HEK293 (cell line): ENCODE results near the gene HDAC7.

Experiments
- CTCF ChIA-PET: fragments of 350-600 bp; formaldehyde crosslinking; extraction: SDS; loops from one replicate; lab custom pipeline; 2021; ENCODE audit warnings: antibody characterized with exemption; lab: Yijun Ruan, JAX
- POLR2A ChIA-PET: fragments of 300-600 bp; formaldehyde crosslinking; extraction: SDS; loops from one replicate; lab custom pipeline; 2020; ENCODE audit warnings: antibody characterized with exemption, inconsistent platforms; lab: Yijun Ruan, JAX
- H3K27ac ChIP-seq: fragments of 200-500 bp; sonication (Bioruptor generic); 2 replicates; pipeline ENCODE4 v1.5.1; 2014; ENCODE audit warnings: low read depth, low read length, control low read depth, inconsistent platforms; ENCODE audit errors: extremely low read depth
- H3K36me3 ChIP-seq, 2 experiments: fragments of 200-500 bp in 1 of 2; sonication (Bioruptor generic) in 1 of 2; 1 replicate in 1 of 2; 2 replicates in 1 of 2; pipeline ENCODE4 v1.5.1; 2014 to 2017; ENCODE audit warnings: inconsistent platforms in 2 of 2, low read length in 2 of 2; ENCODE audit not compliant: control insufficient read depth in 2 of 2, insufficient read depth in 1 of 2
- H3K4me1 ChIP-seq: fragments of 200-500 bp; sonication (Bioruptor generic); 2 replicates; pipeline ENCODE4 v1.5.1; 2014; ENCODE audit warnings: mild to moderate bottlenecking, low read length, inconsistent platforms; ENCODE audit not compliant: control insufficient read depth, insufficient read depth
- H3K4me3 ChIP-seq: 2 replicates; pipeline ENCODE4 v1.5.1; 2011; ENCODE audit warnings: low read depth, mild to moderate bottlenecking, control low read depth, low read length, moderate library complexity
- H3K9me3 ChIP-seq: fragments of 200-500 bp; sonication (Bioruptor generic); 2 replicates; pipeline ENCODE4 v1.5.1; 2014; ENCODE audit warnings: low read depth, low read length, inconsistent platforms; ENCODE audit not compliant: control insufficient read depth, insufficient read depth
- IKZF3 ChIP-seq: fragments of 450-650 bp; IDR thresholded peaks from 2 replicates; pipeline ENCODE4 v1.5.0; 2018; ENCODE audit warnings: missing biosample characterization, mild to moderate bottlenecking, missing genetic modification characterization, moderate library complexity
- SCRT2 ChIP-seq: fragments of 450-650 bp; formaldehyde crosslinking; IDR thresholded peaks from 2 replicates; pipeline ENCODE4 v1.5.1; 2016; ENCODE audit warnings: missing biosample characterization, missing genetic modification characterization
- ZBTB10 ChIP-seq: fragments of 450-650 bp; formaldehyde crosslinking; IDR thresholded peaks from 2 replicates; pipeline ENCODE4 v1.5.1; 2016; ENCODE audit warnings: missing biosample characterization, missing genetic modification characterization
- ZBTB48 ChIP-seq: fragments of 450-650 bp; formaldehyde crosslinking; IDR thresholded peaks from 2 replicates; pipeline ENCODE4 v1.5.1; 2016; ENCODE audit warnings: missing biosample characterization, missing genetic modification characterization
- ZBTB49 ChIP-seq: fragments of 450-650 bp; formaldehyde crosslinking; IDR thresholded peaks from 2 replicates; pipeline ENCODE4 v1.5.1; 2016; ENCODE audit warnings: missing biosample characterization, missing genetic modification characterization, low read depth
- ZNF146 ChIP-seq: fragments of 450-650 bp; formaldehyde crosslinking; IDR thresholded peaks from 2 replicates; pipeline ENCODE4 v1.5.1; 2016; ENCODE audit warnings: missing biosample characterization, missing genetic modification characterization
- ZNF280D ChIP-seq: fragments of 450-650 bp; formaldehyde crosslinking; IDR thresholded peaks from 2 replicates; pipeline ENCODE4 v1.5.1; 2016; ENCODE audit warnings: missing biosample characterization, missing genetic modification characterization
- ZNF366 ChIP-seq: fragments of 450-650 bp; formaldehyde crosslinking; conservative IDR thresholded peaks from 2 replicates; pipeline ENCODE4 v1.5.1; 2016; ENCODE audit warnings: missing biosample characterization, missing genetic modification characterization
- ZNF394 ChIP-seq: fragments of 450-650 bp; formaldehyde crosslinking; IDR thresholded peaks from 2 replicates; pipeline ENCODE4 v1.5.1; 2016; ENCODE audit warnings: missing biosample characterization, missing genetic modification characterization, mild to moderate bottlenecking, moderate library complexity, borderline replicate concordance
- ZNF600 ChIP-seq: fragments of 450-650 bp; formaldehyde crosslinking; IDR thresholded peaks from 2 replicates; pipeline ENCODE4 v1.5.1; 2016; ENCODE audit warnings: missing biosample characterization, missing genetic modification characterization
- ZNF660 ChIP-seq: fragments of 450-650 bp; IDR thresholded peaks from 2 replicates; pipeline ENCODE4 v1.5.1; 2018; ENCODE audit warnings: missing biosample characterization, mild to moderate bottlenecking, missing genetic modification characterization
- TF ChIP-seq, protein P1 (sequence below): IDR thresholded peaks from 2 replicates; pipeline ENCODE4 v1.6.1; 2011; ENCODE audit warnings: mild to moderate bottlenecking, low read depth, low read length, borderline replicate concordance

Gene HDAC7

DNA sequence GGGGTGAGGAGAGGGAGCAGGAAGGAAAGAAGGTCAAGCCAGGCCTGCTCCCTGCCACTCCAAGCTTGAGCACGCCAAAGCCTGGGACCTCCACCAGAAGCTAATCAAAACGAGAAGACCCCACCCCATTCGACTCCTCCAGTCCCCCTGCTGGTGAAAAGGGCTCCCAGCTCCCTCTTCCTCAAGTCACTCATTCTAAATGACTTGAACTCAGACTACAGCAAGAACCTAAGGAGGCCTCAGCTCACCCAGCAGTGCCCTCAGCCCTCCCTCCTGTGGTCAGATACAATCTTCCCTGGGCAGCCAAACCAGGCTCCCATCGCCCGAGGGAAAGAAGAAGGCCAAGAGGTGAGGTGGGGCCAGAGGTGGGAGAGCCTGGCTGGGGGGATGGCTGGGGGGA lies 17.4 kb downstream of the HDAC7 start (continued):
- TF ChIP-seq ZBTB10 (tag by site-specific recombination) (no peak), ZBTB48 (tag by site-specific recombination) (no peak)

GRCh38 chr12:47801904-47802246 lies 17.8 kb downstream of the HDAC7 start:
- Histone ChIP-seq H3K9me3 (no peaks in the 10 kb centered on the region), H3K36me3 (peaks cover 0 to 44% of the 10 kb centered on the region in 2 experiments; a peak in 2 of 3 replicates)
- CTCF ChIA-PET, result interaction anchor here (0.6 to 14.1 kb wide), 12 partner anchors 11 to 133 kb away, joined by 3 to 234 read pairs (median 3); no protein-coding TSS in a partner anchor
- peak; percentile 22; the same call in 1 of the 2 replicates for TF ChIP-seq ZNF394 (tag by site-specific recombination)
- 0 out of 2 replicates have a peak, but pooled peaks have one; percentile 24 for TF ChIP-seq ZNF600 (tag by site-specific recombination)
- TF ChIP-seq ZNF366 (tag by site-specific recombination), result no peak
- TF ChIP-seq, all 188 proteins: peak for 2
- Histone ChIP-seq H3K27ac (no peak overlapping the region), H3K4me3 (no peak overlapping the region), H3K4me1 (no peaks in the 10 kb centered on the region)
- POLR2A ChIA-PET, result interaction anchor here (0.7 to 1.3 kb wide), 3 partner anchors 10 to 27 kb away, joined by 3 to 6 read pairs (median 3); no protein-coding TSS in a partner anchor

DNA sequence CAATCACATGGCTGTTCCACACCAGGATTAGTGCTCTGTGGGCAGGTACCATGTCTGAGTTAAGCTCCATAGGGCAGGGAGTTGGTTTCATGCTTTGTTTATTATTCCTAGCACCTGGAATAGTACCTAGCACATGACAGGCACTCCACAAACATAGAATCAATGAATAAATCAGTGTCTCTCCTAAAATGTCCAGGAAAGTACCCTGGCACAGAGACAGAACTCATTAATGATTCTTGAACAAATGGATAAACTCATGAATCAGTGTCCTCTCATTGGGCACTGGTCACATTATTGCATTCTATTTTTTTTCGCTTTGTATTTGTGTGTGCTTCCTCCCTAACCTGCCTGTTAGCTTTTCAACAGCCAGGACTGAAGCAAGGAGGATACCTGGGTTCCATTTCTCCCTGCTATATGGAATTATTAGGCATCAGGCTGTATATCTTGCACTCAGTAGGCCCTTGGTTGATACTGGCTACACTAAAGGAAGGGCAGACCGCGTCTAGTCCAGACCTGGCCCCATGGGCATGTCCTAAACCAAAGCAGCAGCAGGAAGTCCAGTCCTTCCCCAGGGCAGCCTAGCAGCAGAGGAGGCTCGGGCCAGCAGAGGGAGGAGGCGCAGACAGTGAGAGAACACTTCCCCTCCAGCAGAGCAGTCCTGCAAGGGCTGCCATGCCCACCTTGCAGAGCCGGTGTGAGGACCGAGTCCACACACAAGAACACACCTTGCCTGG lies 18.4 kb downstream of the HDAC7 start:
- no peak overlapping the region for H3K27ac ChIP-seq
- H3K36me3 ChIP-seq, result peaks cover 0 to 47% of the 10 kb centered on the region in 2 experiments; a peak in 2 of 3 replicates
- no peaks in the 10 kb centered on the region for H3K9me3 ChIP-seq
- CTCF ChIA-PET, result interaction anchor here (0.6 to 14.1 kb wide), 13 partner anchors 12 to 134 kb away, joined by 3 to 234 read pairs (median 3); no protein-coding TSS in a partner anchor
- POLR2A ChIA-PET, result interaction anchor here (0.7 to 1.3 kb wide), 2 partner anchors 11 to 12 kb away, joined by 3 read pairs; no protein-coding TSS in a partner anchor
- no peak for TF ChIP-seq ZNF660
- no peak for TF ChIP-seq ZBTB49 (tag by site-specific recombination)
- TF ChIP-seq, protein P1, sequence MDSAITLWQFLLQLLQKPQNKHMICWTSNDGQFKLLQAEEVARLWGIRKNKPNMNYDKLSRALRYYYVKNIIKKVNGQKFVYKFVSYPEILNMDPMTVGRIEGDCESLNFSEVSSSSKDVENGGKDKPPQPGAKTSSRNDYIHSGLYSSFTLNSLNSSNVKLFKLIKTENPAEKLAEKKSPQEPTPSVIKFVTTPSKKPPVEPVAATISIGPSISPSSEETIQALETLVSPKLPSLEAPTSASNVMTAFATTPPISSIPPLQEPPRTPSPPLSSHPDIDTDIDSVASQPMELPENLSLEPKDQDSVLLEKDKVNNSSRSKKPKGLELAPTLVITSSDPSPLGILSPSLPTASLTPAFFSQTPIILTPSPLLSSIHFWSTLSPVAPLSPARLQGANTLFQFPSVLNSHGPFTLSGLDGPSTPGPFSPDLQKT, result no peak
- no peak for TF ChIP-seq SCRT2 (tag by site-specific recombination)
- TF ChIP-seq IKZF3 (tag by site-specific recombination), result no peak
- no peak for TF ChIP-seq ZNF146
- no peak for TF ChIP-seq ZNF280D (tag by site-specific recombination)
- TF ChIP-seq, all 188 proteins: peak for 0
- Histone ChIP-seq H3K4me3 (no peak overlapping the region), H3K4me1 (no peaks in the 10 kb centered on the region)
